Measurements from ENCODE around the gene PCNT. TPM values are rescaled to one million over a fixed set of nuclear protein-coding genes. Genes with fewer than 3 reads are reported as not detected.
"Not testable (repeated sequence)": the region's sequence is repeated elsewhere in the genome, so short reads cannot be mapped to it uniquely, and the experiment has no call there.

The PCNT gene
- total RNA-seq, 1 donor = 21.6 TPM

- TF ChIP-seq, protein P1, sequence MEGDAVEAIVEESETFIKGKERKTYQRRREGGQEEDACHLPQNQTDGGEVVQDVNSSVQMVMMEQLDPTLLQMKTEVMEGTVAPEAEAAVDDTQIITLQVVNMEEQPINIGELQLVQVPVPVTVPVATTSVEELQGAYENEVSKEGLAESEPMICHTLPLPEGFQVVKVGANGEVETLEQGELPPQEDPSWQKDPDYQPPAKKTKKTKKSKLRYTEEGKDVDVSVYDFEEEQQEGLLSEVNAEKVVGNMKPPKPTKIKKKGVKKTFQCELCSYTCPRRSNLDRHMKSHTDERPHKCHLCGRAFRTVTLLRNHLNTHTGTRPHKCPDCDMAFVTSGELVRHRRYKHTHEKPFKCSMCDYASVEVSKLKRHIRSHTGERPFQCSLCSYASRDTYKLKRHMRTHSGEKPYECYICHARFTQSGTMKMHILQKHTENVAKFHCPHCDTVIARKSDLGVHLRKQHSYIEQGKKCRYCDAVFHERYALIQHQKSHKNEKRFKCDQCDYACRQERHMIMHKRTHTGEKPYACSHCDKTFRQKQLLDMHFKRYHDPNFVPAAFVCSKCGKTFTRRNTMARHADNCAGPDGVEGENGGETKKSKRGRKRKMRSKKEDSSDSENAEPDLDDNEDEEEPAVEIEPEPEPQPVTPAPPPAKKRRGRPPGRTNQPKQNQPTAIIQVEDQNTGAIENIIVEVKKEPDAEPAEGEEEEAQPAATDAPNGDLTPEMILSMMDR (IDR thresholded peaks at IDR 0.05; ENCODE audit: insufficient read depth, low read depth, low read length) = no peak
- H3K4me3 ChIP-seq (ENCODE audit: low read depth, low read length) = no peak overlapping the region
- no peak for DNase-seq (ENCODE audit: low read depth)
These were observed 104.3 kb downstream of the PCNT start for GRCh38 chr21:46428286-46428685.

GRCh38 chr21:46428987-46429710 is 105.2 kb downstream of the PCNT start:
- TF ChIP-seq, protein P1 (IDR thresholded peaks at IDR 0.05; ENCODE audit: insufficient read depth, low read depth, low read length) = no peak
- no peak overlapping the region for H3K4me3 ChIP-seq (ENCODE audit: low read depth, low read length)
- DNase-seq (ENCODE audit: low read depth) = no peak

GRCh38 chr21:46429754-46430681 is 106.1 kb downstream of the PCNT start:
- TF ChIP-seq, protein P1 (IDR thresholded peaks at IDR 0.05; ENCODE audit: insufficient read depth, low read depth, low read length) = no peak
- no peak for DNase-seq (ENCODE audit: low read depth)

GRCh38 chr21:46431448-46431847 is 107.5 kb downstream of the PCNT start:
- H3K4me3 ChIP-seq (ENCODE audit: low read depth, low read length) = no peak overlapping the region
- TF ChIP-seq, protein P1 (IDR thresholded peaks at IDR 0.05; ENCODE audit: insufficient read depth, low read depth, low read length) = no peak
- DNase-seq (ENCODE audit: low read depth) = no peak

More at GRCh38 chr21:46429754-46430681, 106.1 kb downstream of the PCNT start:
- H3K4me3 ChIP-seq (ENCODE audit: low read depth, low read length) = no peak overlapping the region

DNA sequence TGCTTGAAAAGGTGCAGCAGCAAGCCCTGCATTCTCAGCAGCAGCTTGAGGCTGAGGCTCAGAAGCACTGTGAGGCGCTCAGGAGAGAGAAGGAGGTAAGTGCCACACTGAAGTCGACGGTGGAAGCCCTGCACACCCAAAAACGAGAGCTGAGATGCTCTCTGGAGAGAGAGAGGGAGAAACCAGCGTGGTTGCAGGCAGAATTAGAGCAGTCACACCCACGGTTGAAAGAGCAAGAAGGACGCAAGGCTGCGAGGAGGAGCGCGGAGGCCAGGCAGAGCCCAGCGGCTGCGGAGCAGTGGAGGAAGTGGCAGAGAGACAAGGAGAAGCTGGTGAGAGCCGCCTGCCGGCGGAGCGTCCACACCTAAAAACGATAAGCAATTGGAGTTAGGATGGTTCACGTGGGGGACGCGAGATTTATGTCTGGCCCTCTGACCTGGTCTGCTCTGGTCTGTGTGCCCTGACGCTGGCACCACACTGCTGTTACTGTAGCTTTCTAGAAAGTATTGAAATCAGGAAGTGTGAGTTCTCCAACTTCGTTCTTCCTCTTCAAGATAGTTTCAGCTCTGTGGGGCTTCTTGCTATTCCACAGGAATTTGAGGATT is 108.0 kb downstream of the PCNT start:
- no peak overlapping the region for H3K4me3 ChIP-seq (ENCODE audit: low read depth, low read length)
- no peak for DNase-seq (ENCODE audit: low read depth)
- TF ChIP-seq, protein P1 (IDR thresholded peaks at IDR 0.05; ENCODE audit: insufficient read depth, low read depth, low read length) = no peak

DNA sequence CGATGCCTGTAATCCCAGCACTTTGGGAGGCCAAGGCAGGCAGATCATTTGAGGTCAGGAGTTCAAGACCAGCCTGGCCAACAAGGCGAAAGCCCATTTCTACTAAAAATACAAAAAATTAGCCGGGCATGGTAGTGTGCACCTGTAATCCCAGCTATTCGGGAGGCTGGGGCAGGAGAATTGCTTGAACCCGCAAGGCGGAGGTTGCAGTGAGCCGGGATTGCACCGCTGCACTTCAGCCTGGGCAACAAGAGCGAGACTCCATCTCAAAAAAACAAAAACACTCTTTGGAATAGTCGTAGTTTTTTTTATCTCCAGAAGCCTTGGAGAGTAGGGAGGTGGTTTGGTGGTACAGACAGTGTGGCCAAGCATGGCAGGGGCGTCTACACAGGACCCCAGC is 109.2 kb downstream of the PCNT start:
- not testable (repeated sequence) for DNase-seq (ENCODE audit: low read depth); H3K4me3 ChIP-seq (ENCODE audit: low read depth, low read length)
